ENCODE data around the gene PHLDB3. TPM values are rescaled to one million over a fixed set of nuclear protein-coding genes. Genes with fewer than 3 reads are reported as not detected.
A peak's percentile ranks its signal among the peaks of the same experiment; 100 is the strongest.

PHLDB3 gene
- total and polyA plus RNA-seq, 2 of the 13 experiments (the other 11 are each of a cell fraction or from before 2014, with no cell fraction given) = 11.3 to 14.5 TPM

DNA sequence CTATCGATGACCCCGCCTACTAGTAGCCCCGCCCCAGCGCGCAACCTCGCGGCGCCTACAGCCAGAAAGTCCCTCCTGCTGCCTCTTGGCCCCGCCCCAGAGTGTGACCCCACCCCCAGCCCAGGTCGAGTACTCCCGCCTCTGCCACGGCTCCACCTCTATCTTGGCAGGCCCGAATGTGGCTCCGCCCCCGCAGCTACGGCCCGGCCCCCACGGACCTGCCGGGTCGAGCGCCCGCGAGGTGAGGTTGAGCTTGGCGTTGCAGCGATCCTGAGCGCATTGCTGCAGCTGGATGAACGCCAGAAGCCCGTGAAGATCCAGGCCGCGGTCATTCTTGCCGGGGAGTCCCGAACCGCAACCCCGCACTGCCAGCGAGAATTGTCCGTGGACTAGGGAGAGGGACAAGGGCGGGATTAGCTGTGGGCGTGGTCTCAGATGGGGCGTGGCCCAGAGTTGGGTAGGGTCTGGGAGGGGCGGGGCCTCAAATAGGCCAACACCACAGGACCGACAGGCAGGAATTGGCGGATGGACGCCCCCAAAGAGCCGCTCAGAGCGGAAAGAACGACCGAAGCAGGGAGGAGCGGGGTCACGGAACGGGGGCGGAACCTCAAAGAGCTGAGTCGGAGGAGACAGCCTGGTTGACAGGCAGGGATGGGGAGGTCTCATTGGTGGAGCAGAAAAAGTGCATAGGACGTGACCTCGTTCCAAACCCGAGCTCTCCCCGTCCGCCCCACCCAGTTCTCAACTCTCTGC, 41.0 kb downstream of the PHLDB3 start (continued):
- TF ChIP-seq, protein P1, sequence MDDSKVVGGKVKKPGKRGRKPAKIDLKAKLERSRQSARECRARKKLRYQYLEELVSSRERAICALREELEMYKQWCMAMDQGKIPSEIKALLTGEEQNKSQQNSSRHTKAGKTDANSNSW (CRISPR knock-in tag; IDR thresholded peaks at IDR 0.05; ENCODE audit: borderline replicate concordance) = no peak
- TF ChIP-seq MTF2 (CRISPR knock-in tag; IDR thresholded peaks at IDR 0.05; ENCODE audit: borderline replicate concordance) = 0 out of 2 replicates have a peak, but pooled peaks have one; percentile 23
- TF ChIP-seq DPF2 (CRISPR knock-in tag; IDR thresholded peaks at IDR 0.05; ENCODE audit: borderline replicate concordance, low read depth) = peak; percentile 52; the same call in 1 of the 2 replicates
- TF ChIP-seq ZNF264 (CRISPR knock-in tag; IDR thresholded peaks at IDR 0.05) = no peak
- no peak for TF ChIP-seq SRSF4 (IDR thresholded peaks at IDR 0.05; ENCODE audit: low read depth, low read length, poor library complexity, severe bottlenecking)
- TF ChIP-seq SOX13 (IDR thresholded peaks at IDR 0.05) = no peak
- TF ChIP-seq SOX13 (CRISPR knock-in tag; conservative IDR thresholded peaks at IDR 0.05 in 1 of 2, IDR thresholded peaks at IDR 0.05 in 1 of 2) = no peak
- no peak; the same call in 1 of the 2 replicates for TF ChIP-seq NFYC (CRISPR knock-in tag; IDR thresholded peaks at IDR 0.05)
- TF ChIP-seq RBAK (CRISPR knock-in tag; IDR thresholded peaks at IDR 0.05) = no peak
- TF ChIP-seq XBP1 (CRISPR knock-in tag; IDR thresholded peaks at IDR 0.05) = 0 out of 2 replicates have a peak, but pooled peaks have one; percentile 19
- TF ChIP-seq, protein P2, sequence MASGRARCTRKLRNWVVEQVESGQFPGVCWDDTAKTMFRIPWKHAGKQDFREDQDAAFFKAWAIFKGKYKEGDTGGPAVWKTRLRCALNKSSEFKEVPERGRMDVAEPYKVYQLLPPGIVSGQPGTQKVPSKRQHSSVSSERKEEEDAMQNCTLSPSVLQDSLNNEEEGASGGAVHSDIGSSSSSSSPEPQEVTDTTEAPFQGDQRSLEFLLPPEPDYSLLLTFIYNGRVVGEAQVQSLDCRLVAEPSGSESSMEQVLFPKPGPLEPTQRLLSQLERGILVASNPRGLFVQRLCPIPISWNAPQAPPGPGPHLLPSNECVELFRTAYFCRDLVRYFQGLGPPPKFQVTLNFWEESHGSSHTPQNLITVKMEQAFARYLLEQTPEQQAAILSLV (CRISPR knock-in tag; IDR thresholded peaks at IDR 0.05; ENCODE audit: borderline replicate concordance) = peak; percentile 23; the same call in 1 of the 2 replicates
- no peak for TF ChIP-seq ZNF12 (CRISPR knock-in tag; IDR thresholded peaks at IDR 0.05)
- TF ChIP-seq ZNF563 (CRISPR knock-in tag; IDR thresholded peaks at IDR 0.05) = 0 out of 2 replicates have a peak, but pooled peaks have one; percentile 64
- TF ChIP-seq, protein P3, sequence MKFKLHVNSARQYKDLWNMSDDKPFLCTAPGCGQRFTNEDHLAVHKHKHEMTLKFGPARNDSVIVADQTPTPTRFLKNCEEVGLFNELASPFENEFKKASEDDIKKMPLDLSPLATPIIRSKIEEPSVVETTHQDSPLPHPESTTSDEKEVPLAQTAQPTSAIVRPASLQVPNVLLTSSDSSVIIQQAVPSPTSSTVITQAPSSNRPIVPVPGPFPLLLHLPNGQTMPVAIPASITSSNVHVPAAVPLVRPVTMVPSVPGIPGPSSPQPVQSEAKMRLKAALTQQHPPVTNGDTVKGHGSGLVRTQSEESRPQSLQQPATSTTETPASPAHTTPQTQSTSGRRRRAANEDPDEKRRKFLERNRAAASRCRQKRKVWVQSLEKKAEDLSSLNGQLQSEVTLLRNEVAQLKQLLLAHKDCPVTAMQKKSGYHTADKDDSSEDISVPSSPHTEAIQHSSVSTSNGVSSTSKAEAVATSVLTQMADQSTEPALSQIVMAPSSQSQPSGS (CRISPR knock-in tag; IDR thresholded peaks at IDR 0.05) = no peak; the same call in 1 of the 2 replicates
- no peak for TF ChIP-seq ZNF562 (CRISPR knock-in tag; IDR thresholded peaks at IDR 0.05; ENCODE audit: borderline replicate concordance)
- peak; percentile 60 for TF ChIP-seq YY1 (IDR thresholded peaks at IDR 0.05; ENCODE audit: insufficient read depth, insufficient replicate concordance, low read depth, low read length)
- 0 out of 2 replicates have a peak, but pooled peaks have one; percentile 31 for TF ChIP-seq DR1 (CRISPR knock-in tag; IDR thresholded peaks at IDR 0.05)
- TF ChIP-seq SPEN (CRISPR knock-in tag; IDR thresholded peaks at IDR 0.05; ENCODE audit: low read depth) = no peak; the same call in 1 of the 2 replicates
- TF ChIP-seq, protein P4, sequence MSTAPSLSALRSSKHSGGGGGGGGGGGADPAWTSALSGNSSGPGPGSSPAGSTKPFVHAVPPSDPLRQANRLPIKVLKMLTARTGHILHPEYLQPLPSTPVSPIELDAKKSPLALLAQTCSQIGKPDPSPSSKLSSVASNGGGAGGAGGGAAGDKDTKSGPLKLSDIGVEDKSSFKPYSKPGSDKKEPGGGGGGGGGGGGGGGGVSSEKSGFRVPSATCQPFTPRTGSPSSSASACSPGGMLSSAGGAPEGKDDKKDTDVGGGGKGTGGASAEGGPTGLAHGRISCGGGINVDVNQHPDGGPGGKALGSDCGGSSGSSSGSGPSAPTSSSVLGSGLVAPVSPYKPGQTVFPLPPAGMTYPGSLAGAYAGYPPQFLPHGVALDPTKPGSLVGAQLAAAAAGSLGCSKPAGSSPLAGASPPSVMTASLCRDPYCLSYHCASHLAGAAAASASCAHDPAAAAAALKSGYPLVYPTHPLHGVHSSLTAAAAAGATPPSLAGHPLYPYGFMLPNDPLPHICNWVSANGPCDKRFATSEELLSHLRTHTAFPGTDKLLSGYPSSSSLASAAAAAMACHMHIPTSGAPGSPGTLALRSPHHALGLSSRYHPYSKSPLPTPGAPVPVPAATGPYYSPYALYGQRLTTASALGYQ (CRISPR knock-in tag; IDR thresholded peaks at IDR 0.05) = no peak
- TF ChIP-seq, protein P5, sequence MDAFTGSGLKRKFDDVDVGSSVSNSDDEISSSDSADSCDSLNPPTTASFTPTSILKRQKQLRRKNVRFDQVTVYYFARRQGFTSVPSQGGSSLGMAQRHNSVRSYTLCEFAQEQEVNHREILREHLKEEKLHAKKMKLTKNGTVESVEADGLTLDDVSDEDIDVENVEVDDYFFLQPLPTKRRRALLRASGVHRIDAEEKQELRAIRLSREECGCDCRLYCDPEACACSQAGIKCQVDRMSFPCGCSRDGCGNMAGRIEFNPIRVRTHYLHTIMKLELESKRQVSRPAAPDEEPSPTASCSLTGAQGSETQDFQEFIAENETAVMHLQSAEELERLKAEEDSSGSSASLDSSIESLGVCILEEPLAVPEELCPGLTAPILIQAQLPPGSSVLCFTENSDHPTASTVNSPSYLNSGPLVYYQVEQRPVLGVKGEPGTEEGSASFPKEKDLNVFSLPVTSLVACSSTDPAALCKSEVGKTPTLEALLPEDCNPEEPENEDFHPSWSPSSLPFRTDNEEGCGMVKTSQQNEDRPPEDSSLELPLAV (CRISPR knock-in tag; conservative IDR thresholded peaks at IDR 0.05; ENCODE audit: low read depth) = no peak
- TF ChIP-seq, protein P6, sequence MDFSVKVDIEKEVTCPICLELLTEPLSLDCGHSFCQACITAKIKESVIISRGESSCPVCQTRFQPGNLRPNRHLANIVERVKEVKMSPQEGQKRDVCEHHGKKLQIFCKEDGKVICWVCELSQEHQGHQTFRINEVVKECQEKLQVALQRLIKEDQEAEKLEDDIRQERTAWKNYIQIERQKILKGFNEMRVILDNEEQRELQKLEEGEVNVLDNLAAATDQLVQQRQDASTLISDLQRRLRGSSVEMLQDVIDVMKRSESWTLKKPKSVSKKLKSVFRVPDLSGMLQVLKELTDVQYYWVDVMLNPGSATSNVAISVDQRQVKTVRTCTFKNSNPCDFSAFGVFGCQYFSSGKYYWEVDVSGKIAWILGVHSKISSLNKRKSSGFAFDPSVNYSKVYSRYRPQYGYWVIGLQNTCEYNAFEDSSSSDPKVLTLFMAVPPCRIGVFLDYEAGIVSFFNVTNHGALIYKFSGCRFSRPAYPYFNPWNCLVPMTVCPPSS (IDR thresholded peaks at IDR 0.05) = no peak
- TF ChIP-seq TAF1 (CRISPR knock-in tag; IDR thresholded peaks at IDR 0.05) = no peak
